BJ (cell line): ENCODE measurements around the gene STK32C. TPM values are rescaled to one million over a fixed set of nuclear protein-coding genes. Genes with fewer than 3 reads are reported as not detected.

ENCODE experiments used
- CTCF ChIA-PET: fragments of 350-600 bp; formaldehyde crosslinking; extraction: SDS; loops from one replicate; lab custom pipeline; 2021; ENCODE audit warnings: antibody characterized with exemption, inconsistent platforms; lab: Yijun Ruan, JAX
- POLR2A ChIA-PET: fragments of 300-600 bp; sonication (Branson Sonifier 250); formaldehyde crosslinking; extraction: SDS; loops from one replicate; lab custom pipeline; 2021; ENCODE audit warnings: antibody characterized with exemption; lab: Charles Lee
- DNase-seq: peaks from one replicate; pipeline ENCODE4 v3.0.0-alpha.2; 2011; ENCODE audit warnings: low read depth
- H3K27me3 ChIP-seq: 2 replicates; pipeline ENCODE4 v1.6.0; 2011; ENCODE audit warnings: low read length; ENCODE audit not compliant: control insufficient read depth, insufficient read depth
- H3K36me3 ChIP-seq: 2 replicates; pipeline ENCODE4 v1.5.1; 2011; ENCODE audit warnings: low read length; ENCODE audit not compliant: control insufficient read depth, insufficient read depth
- H3K4me3 ChIP-seq: 2 replicates; pipeline ENCODE4 v1.5.1; 2011; ENCODE audit warnings: low read depth, mild to moderate bottlenecking, control low read depth, low read length
- CTCF ChIP-seq: IDR thresholded peaks from 2 replicates; pipeline ENCODE4 v1.5.1; 2011; ENCODE audit warnings: low read depth, mild to moderate bottlenecking, control low read depth, inconsistent platforms, low read length, moderate library complexity; ENCODE audit not compliant: insufficient read depth
- polyA plus RNA-seq: library from polyadenylated mRNA; depleted of rRNA; stranded (reverse); fragments of >200 nt; gene quantifications from 2 replicates; pipeline ENCODE4 v1.2.3, GENCODE V29; 2011

STK32C gene
- polyA plus RNA-seq, 1 experiment: 12.1 TPM

GRCh38 chr10:132336064-132336746 is 28.5 kb upstream of the STK32C start:
- no peak overlapping the region for H3K4me3 ChIP-seq
- H3K27me3 ChIP-seq: no peaks in the 10 kb centered on the region
- no peak for TF ChIP-seq CTCF
- CTCF ChIA-PET: interaction anchor here (1.9 kb wide), 1 partner anchor 17 kb away, joined by 6 read pairs; no protein-coding TSS in a partner anchor
- no peak for DNase-seq
- peaks cover 5% of the 10 kb centered on the region for H3K36me3 ChIP-seq
- POLR2A ChIA-PET: no interaction called here

- Histone ChIP-seq H3K27me3 (no peaks in the 10 kb centered on the region), H3K4me3 (no peak overlapping the region), H3K36me3 (peaks cover 5% of the 10 kb centered on the region)
- no peak for TF ChIP-seq CTCF
- POLR2A ChIA-PET: no interaction called here
- CTCF ChIA-PET: interaction anchor here (1.9 kb wide), 1 partner anchor 18 kb away, joined by 6 read pairs; no protein-coding TSS in a partner anchor
- no peak for DNase-seq
Measured at GRCh38 chr10:132335189-132336063, 27.7 kb upstream of the STK32C start.

GRCh38 chr10:132334631-132335188 is 27.0 kb upstream of the STK32C start:
- no peak for DNase-seq
- CTCF ChIA-PET: no interaction called here
- Histone ChIP-seq H3K27me3 (no peaks in the 10 kb centered on the region), H3K4me3 (no peak overlapping the region), H3K36me3 (peaks cover 5% of the 10 kb centered on the region)
- POLR2A ChIA-PET: no interaction called here
- TF ChIP-seq CTCF: no peak

GRCh38 chr10:132333386-132333785 is 25.6 kb upstream of the STK32C start:
- no peak for TF ChIP-seq CTCF
- POLR2A ChIA-PET: no interaction called here
- Histone ChIP-seq H3K36me3 (peaks cover 3% of the 10 kb centered on the region; the same call in 1 of the 2 replicates), H3K27me3 (no peaks in the 10 kb centered on the region), H3K4me3 (no peak overlapping the region)
- DNase-seq: no peak
- CTCF ChIA-PET: interaction anchor here (0.9 kb wide), 1 partner anchor 20 kb away, joined by 3 read pairs; no protein-coding TSS in a partner anchor

- no peak for TF ChIP-seq CTCF
- CTCF ChIA-PET: no interaction called here
- POLR2A ChIA-PET: no interaction called here
- Histone ChIP-seq H3K36me3 (peaks cover 3% of the 10 kb centered on the region; the same call in 1 of the 2 replicates), H3K4me3 (peak overlapping the region; percentile 97), H3K27me3 (no peaks in the 10 kb centered on the region)
- no peak for DNase-seq
Measured at GRCh38 chr10:132332433-132332754, 24.6 kb upstream of the STK32C start.
